NCI-H2227 (cell line): ENCODE data around the gene GFOD2.
"Not testable (repeated sequence)": the region's sequence is repeated elsewhere in the genome, so short reads cannot be mapped to it uniquely, and the experiment has no call there.

Experiments
- DNase-seq: peaks from one replicate; lab custom pipeline; 2025; ENCODE audit not compliant: unreplicated experiment; lab: John Stamatoyannopoulos, UW

Gene GFOD2

DNA sequence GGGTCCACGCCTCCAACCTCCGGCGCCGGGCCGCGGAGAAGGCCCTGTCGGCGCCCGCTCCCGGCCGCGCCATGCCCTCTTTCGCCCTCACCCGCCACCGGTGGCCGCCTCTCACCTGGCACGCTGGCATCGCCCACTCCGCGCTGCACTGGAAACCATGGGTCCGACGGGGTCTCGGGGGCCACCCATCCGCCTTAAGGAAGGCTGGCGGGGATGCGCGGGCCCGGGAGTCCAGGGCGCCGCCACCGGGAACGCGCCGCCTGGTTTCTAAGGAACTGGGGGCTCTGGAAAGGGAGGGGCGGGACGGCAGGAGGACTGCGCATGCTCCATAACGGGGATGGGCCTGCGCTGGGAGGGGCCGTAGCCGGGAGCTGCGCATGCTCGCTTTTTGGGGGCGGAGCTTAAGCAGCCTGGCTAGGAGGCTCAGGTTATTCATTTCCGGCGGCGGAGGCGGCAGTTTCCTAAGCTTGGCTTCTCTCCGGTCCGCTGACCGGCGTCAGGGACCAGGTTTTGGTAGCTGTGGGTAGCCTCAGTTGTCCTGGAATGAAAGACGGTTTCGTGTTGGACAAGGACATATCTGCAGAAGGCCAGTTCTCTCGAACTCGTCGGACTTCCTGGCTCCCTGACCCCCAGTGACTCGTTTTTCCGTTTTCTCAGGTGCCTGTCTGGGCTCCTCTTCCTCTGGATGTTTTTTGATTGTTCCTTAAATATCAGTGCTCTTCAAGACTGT lies at the start of gene GFOD2:
TSS of gene GFOD2 (minus strand) at position 269 of the 730 bp plus-strand sequence. CDS start 33,601 bp downstream, outside the sequence.
- DNase-seq: peak; percentile 93

GRCh38 chr16:67767953-67768352 lies 48.8 kb upstream of the GFOD2 start:
- DNase-seq: no peak

- no peak for DNase-seq
Measured at GRCh38 chr16:67766291-67766690, 47.2 kb upstream of the GFOD2 start.

DNA sequence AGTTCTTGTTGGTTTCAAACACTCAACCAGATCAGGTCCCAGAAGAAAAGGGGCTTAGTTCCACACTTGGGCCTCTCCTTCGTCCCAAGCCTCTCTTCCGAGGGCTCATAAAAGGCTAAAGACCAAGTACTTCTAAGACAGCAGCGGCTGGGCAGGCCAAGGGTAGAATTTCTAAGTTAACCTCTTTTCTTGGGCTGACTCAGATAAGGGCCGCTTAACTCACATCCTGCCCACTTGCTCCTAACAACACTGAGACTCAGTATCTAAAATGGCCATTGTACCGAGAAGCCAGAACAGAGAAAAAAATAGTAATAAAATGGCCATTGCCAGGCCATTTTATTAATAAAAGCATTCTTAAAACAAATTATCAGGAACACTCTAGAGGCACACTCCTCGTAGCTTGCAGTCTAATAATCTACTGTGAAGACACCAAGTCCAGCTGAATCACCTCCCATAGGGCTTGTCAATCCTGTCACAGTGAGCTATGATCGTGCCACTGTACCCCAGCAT lies 45.1 kb upstream of the GFOD2 start:
- DNase-seq: no peak

DNA sequence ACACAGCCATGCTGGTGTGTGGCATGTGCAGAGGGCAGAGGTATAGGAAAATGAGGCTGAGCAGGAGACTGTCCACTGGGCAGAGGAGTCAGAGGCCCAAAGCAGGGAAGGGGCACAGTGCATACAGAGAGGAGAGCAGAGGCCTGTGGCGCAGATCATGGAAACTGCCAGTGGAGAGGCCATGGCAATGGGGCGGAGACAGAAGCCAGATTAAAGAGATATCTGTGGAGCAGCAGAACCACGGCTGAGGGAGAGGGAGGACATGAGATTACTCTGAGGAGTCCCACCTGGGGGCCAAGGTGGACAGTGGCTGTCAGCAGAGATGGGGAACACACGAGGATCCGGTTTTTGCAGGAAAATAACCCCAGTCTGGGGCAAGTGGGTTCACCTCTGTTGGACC lies 44.0 kb upstream of the GFOD2 start:
- DNase-seq: no peak

- no peak for DNase-seq
Measured at GRCh38 chr16:67762385-67762784, 43.3 kb upstream of the GFOD2 start.

- DNase-seq: no peak
Measured at GRCh38 chr16:67761924-67762323, 42.8 kb upstream of the GFOD2 start.

DNA sequence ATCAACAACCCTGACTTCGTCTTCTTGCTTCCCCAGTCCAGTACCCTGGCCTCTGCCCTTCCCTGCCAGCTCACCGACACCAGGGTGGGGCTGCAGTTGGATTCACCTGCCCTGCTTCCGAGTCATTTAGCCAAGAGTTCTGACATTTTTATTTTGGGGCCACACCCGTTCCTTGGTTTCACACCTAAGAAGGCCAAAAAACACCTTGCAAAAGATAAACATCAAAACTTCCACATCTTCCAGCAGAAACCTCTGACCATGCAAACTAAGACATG lies 41.8 kb upstream of the GFOD2 start:
- DNase-seq: no peak

DNA sequence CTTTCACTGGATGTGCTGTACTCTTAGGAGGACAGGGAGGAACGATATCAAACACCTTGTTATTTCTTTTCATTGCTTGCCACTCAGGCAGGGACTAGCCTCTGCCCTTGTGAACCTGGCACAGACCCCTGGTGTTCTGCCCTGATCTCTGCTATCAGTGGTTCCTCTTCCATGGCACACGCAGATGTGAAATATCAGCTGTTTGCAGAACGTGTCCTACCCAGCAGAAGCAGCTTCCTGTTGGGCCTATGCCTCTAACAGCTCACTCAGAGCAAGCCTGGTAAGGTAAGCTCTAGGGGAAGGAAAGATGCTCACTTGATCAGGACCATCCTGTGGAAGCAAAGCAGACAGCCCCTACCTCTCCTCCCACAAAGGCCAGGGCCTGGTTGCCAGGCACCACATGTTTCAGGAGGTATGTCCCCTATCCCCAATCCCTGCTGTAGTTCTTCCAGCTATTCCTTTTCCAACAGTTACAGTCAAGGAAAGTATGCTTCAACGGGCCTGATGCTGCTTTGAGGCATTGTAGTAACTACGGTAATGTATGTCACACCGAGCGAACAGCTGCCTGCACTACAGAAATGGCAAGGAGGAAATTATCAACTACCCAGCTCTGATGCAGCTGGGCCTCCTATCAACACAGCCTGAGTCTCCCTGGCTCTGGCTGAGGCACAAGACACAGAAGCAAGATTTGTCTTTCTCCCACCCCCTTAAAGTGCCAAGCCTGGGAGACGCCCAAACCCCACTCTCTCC lies 41.3 kb upstream of the GFOD2 start:
- no peak for DNase-seq

DNA sequence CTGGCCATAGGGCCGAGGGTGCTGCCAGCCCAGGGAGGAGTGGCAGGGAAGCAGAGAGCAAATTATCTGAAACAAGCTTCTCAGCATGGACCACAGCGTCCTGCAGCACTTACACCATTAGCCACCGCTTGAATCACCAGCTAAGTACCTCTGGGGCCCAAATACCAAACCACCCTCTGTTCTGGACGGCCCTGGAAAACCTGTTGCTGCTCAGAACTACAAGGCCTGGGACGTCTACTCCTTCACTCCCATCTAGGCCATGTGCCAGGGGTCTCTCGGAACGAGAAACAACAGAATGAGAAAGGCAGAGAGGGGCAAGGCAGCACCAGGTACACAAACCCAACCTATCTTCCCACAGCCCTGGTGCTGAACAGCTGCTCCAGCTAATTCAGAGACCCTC lies 39.9 kb upstream of the GFOD2 start:
- no peak for DNase-seq

- DNase-seq: no peak
Measured at GRCh38 chr16:67758006-67758405, 38.9 kb upstream of the GFOD2 start.

- no peak for DNase-seq
Measured at GRCh38 chr16:67752641-67753040, 33.5 kb upstream of the GFOD2 start.

GRCh38 chr16:67751331-67751730 lies 32.2 kb upstream of the GFOD2 start:
- DNase-seq: not testable (repeated sequence)

DNA sequence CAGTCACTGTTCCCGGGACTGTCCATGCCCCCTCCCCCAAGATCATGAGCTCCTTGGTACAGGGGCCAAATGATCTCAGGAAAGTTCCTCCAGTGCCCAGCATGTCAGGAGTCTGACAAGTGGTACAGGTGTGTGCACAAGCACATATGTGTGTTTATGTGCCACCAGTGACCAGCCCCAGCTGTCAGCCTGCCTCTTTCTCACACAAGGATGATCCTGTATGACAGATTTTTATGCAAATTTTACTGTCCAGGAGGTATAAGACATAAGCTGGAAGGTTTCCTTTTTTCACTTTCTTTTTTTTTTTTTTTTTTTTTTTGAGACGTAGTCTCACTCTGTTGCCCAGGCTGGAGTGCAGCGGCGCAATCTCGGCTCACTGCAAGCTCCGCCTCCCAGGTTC lies 31.4 kb upstream of the GFOD2 start:
- no peak for DNase-seq

GRCh38 chr16:67749436-67750078 lies 30.4 kb upstream of the GFOD2 start:
- no peak for DNase-seq

DNA sequence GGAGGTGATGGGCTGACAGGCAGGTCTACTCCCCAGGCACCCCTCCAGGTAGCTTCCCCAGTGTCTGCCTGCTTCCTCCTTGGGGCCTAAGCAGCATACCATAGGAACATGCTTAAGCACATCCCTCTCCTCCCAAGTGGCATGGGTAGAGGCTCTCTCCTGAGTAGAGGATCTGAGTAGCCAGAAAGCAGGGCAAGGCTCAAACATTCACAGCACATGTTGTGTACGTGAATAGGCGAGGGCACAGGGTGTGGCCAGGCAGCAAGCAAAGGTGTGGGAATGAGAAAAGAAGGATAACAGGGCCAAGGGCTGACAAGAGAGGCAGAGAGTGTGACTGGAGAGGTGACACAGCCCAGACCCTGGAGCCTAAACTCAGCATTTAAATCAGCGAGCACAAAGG lies 29.7 kb upstream of the GFOD2 start:
- DNase-seq: no peak

GRCh38 chr16:67746846-67747245 lies 27.7 kb upstream of the GFOD2 start:
- DNase-seq: no peak

- DNase-seq: no peak
Measured at GRCh38 chr16:67741118-67741517, 22.0 kb upstream of the GFOD2 start.

DNA sequence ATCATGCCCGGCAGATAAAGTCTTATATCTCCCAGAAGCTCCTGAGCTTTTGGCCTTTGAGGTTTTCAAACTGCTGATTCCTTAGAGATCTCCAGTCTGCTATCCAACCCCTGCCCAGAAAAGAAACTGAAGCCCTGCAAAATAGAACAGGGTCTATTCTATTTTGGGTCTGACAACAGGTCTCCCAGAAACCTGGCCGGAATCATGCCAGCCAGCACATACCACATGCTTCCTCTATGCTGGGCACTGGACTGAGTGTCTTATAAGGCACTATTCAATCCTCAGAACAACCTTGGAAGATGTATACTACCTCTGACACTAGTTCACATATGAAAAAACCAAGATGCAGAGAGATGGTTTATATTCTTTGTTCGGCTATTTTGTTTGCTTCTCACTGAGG lies 21.3 kb upstream of the GFOD2 start:
- no peak for DNase-seq

- no peak for DNase-seq
Measured at GRCh38 chr16:67736858-67737257, 17.7 kb upstream of the GFOD2 start.

GRCh38 chr16:67734731-67735201 lies 15.7 kb upstream of the GFOD2 start:
- DNase-seq: no peak
